CD14-positive monocyte (primary cell): ENCODE results near the gene PRR22. TPM values are rescaled to one million over a fixed set of nuclear protein-coding genes. Genes with fewer than 3 reads are reported as not detected.

Experiments used
- DNase-seq, 3 donors: peaks; one replicate each; pipeline ENCODE4 v3.0.0-alpha.2; 2011 to 2022
- H2AFZ ChIP-seq: 2 replicates; pipeline ENCODE4 v1.6.0; 2012; ENCODE audit warnings: mild to moderate bottlenecking, low read depth, low read length, inconsistent platforms; ENCODE audit not compliant: insufficient read depth, poor library complexity, severe bottlenecking
- H3K27ac ChIP-seq, 2 donors: 1 replicate in 1 of 2; 2 replicates in 1 of 2; pipeline ENCODE4 v1.5.1; 2012 to 2013; ENCODE audit warnings: low read length in 2 of 2, control low read depth in 1 of 2, inconsistent platforms in 1 of 2, low read depth in 1 of 2, mild to moderate bottlenecking in 1 of 2
- H3K27me3 ChIP-seq, 2 donors: one replicate each; pipeline versions ENCODE4 v1.6.0 to v1.6.1; 2011 to 2013; ENCODE audit warnings: low read length in 2 of 2; ENCODE audit not compliant: control insufficient read depth in 2 of 2, insufficient read depth in 2 of 2
- H3K36me3 ChIP-seq, 2 donors: replicated peaks in 1 of 2; 1 replicate in 1 of 2; 2 replicates in 1 of 2; pipeline versions ENCODE4 v1.5.1 to v1.6.1; 2012 to 2013; ENCODE audit warnings: low read length in 2 of 2, control low read depth in 1 of 2, inconsistent platforms in 1 of 2, mild to moderate bottlenecking in 1 of 2; ENCODE audit not compliant: insufficient read depth in 2 of 2, control insufficient read depth in 1 of 2
- H3K4me1 ChIP-seq, 2 donors: 1 replicate in 1 of 2; 2 replicates in 1 of 2; pipeline versions ENCODE4 v1.5.1 to v1.6.1; 2012 to 2013; ENCODE audit warnings: low read length in 2 of 2, control low read depth in 1 of 2, inconsistent platforms in 1 of 2, mild to moderate bottlenecking in 1 of 2, moderate library complexity in 1 of 2; ENCODE audit not compliant: insufficient read depth in 2 of 2, control insufficient read depth in 1 of 2
- H3K4me2 ChIP-seq: replicated peaks from 2 replicates; pipeline ENCODE3; 2012; ENCODE audit warnings: low read length, moderate library complexity, mild to moderate bottlenecking; ENCODE audit not compliant: poor library complexity, severe bottlenecking; ENCODE audit errors: extremely low read depth
- H3K4me3 ChIP-seq, 3 experiments: fragments of 200-600 bp in 1 of 3; sonication (generic) in 1 of 3; replicated peaks in 1 of 3; 1 replicate in 2 of 3; 2 replicates in 1 of 3; pipeline ENCODE4 v1.5.1; 2011 to 2013; ENCODE audit warnings: low read length in 3 of 3, mild to moderate bottlenecking in 3 of 3, control low read depth in 2 of 3, low read depth in 2 of 3, inconsistent platforms in 1 of 3, moderate library complexity in 1 of 3
- H3K79me2 ChIP-seq: 2 replicates; pipeline ENCODE4 v1.6.0; 2012; ENCODE audit warnings: mild to moderate bottlenecking, control low read depth, inconsistent platforms, low read length, moderate library complexity; ENCODE audit not compliant: insufficient read depth
- H3K9ac ChIP-seq: 2 replicates; pipeline ENCODE4 v1.6.0; 2017; ENCODE audit warnings: low read length, mild to moderate bottlenecking; ENCODE audit not compliant: insufficient read depth, poor library complexity, severe bottlenecking
- H3K9me3 ChIP-seq, 2 donors: replicated peaks in 1 of 2; 1 replicate in 1 of 2; 2 replicates in 1 of 2; pipeline versions ENCODE4 v1.5.1 to v1.6.1; 2012 to 2013; ENCODE audit warnings: low read length in 2 of 2, control low read depth in 1 of 2; ENCODE audit not compliant: control insufficient read depth in 1 of 2, insufficient read depth in 1 of 2
- H4K20me1 ChIP-seq: 2 replicates; pipeline ENCODE4 v1.6.0; 2012; ENCODE audit warnings: mild to moderate bottlenecking, low read length, control low read depth, moderate library complexity; ENCODE audit not compliant: insufficient read depth
- H3K27ac Mint-ChIP-seq, 7 donors: one replicate each; pipeline ENCODE4 v1.8.0; 2020; ENCODE audit warnings: mild to moderate bottlenecking in 7 of 7, mixed read lengths in 7 of 7, moderate library complexity in 6 of 7, inconsistent platforms in 2 of 7
- H3K27me3 Mint-ChIP-seq, 3 donors: one replicate each; pipeline ENCODE4 v1.8.0; 2021 to 2022; ENCODE audit warnings: low read depth in 3 of 3, mild to moderate bottlenecking in 3 of 3, mixed read lengths in 3 of 3, moderate library complexity in 3 of 3, inconsistent platforms in 1 of 3
- H3K36me3 Mint-ChIP-seq, 2 donors: one replicate each; pipeline ENCODE4 v1.8.0; 2020; ENCODE audit warnings: mixed read lengths in 2 of 2, inconsistent platforms in 1 of 2, mild to moderate bottlenecking in 1 of 2
- H3K4me1 Mint-ChIP-seq: one replicate; pipeline ENCODE4 v1.8.0; 2020; ENCODE audit warnings: mild to moderate bottlenecking, mixed read lengths
- H3K4me3 Mint-ChIP-seq, 2 donors: one replicate each; pipeline ENCODE4 v1.8.0; 2020; ENCODE audit warnings: mild to moderate bottlenecking in 2 of 2, mixed read lengths in 2 of 2, moderate library complexity in 1 of 2
- H3K9me3 Mint-ChIP-seq, 7 donors: one replicate each; pipeline ENCODE4 v1.8.0; 2020 to 2022; ENCODE audit warnings: mixed read lengths in 7 of 7, mild to moderate bottlenecking in 6 of 7, moderate library complexity in 6 of 7, inconsistent platforms in 2 of 7
- WGBS: methylation state at CpG from one replicate; pipeline ENCODE4 v1.1.5; 2013; ENCODE audit warnings: missing lambda C conversion rate; ENCODE audit not compliant: insufficient coverage; 5-methylcytosine and 5-hydroxymethylcytosine counted together
- intact Hi-C, 2 donors: fragments of 100-400 bp; cut with micrococcal nuclease; formaldehyde crosslinking; loops; one replicate each; pipeline versions ENCODE4 v1.15.0 to v1.15.1; 2023
- polyA plus RNA-seq, 3 donors: library from polyadenylated mRNA; depleted of rRNA in 1 of 3; unstranded in 2 of 3; stranded (reverse) in 1 of 3; fragments of 300-500 nt in 2 of 3; fragments of >200 nt in 1 of 3; fragmentation: Illumina TruSeq in 2 of 3; gene quantifications; 1 replicate in 2 of 3; 2 replicates in 1 of 3; pipeline ENCODE4 v1.2.3, GENCODE V29; 2012 to 2021
- TF ChIP-seq, protein P1 (sequence below): fragments of 200-600 bp; IDR thresholded peaks from one replicate; pipeline ENCODE4 v1.8.0; 2022; ENCODE audit warnings: antibody characterized with exemption, mild to moderate bottlenecking

PRR22 gene
- polyA plus RNA-seq, 3 donors: 0.15 to 1.6 TPM; not detected in 1

GRCh38 chr19:5803441-5803751 lies 18.9 kb upstream of the PRR22 start:
- peak overlapping the region in 2 of 3 experiments; percentile 27 to 67 for H3K4me3 ChIP-seq

GRCh38 chr19:5801796-5802619 lies 17.5 kb upstream of the PRR22 start:
- H3K9ac ChIP-seq: no peak overlapping the region
- DNase-seq: no peak
- H3K79me2 ChIP-seq: no peaks in the 10 kb centered on the region
- no peak overlapping the region for H3K4me2 ChIP-seq
- H3K27ac Mint-ChIP-seq: peak overlapping the region in 2 of 7 donors; percentile 15 to 42
- H3K36me3 Mint-ChIP-seq: peaks cover 2 to 6% of the 10 kb centered on the region in 2 donors
- H4K20me1 ChIP-seq: no peaks in the 10 kb centered on the region
- H3K4me1 Mint-ChIP-seq: peaks cover 21% of the 10 kb centered on the region
- no peak overlapping the region for H3K4me3 ChIP-seq
- H3K27ac ChIP-seq: no peak overlapping the region
- H3K4me3 Mint-ChIP-seq: peak overlapping the region in 1 of 2 donors; percentile 86
- peak overlapping the region; percentile 21 for H2AFZ ChIP-seq
- peaks cover 10 to 53% of the 10 kb centered on the region in 2 donors for H3K27me3 ChIP-seq
- H3K27me3 Mint-ChIP-seq: peaks cover 65 to 85% (median 80%) of the 10 kb centered on the region in 3 donors
- 14% methylated on average over 25 of the region's 33 CpGs for WGBS
- TF ChIP-seq, protein P1, sequence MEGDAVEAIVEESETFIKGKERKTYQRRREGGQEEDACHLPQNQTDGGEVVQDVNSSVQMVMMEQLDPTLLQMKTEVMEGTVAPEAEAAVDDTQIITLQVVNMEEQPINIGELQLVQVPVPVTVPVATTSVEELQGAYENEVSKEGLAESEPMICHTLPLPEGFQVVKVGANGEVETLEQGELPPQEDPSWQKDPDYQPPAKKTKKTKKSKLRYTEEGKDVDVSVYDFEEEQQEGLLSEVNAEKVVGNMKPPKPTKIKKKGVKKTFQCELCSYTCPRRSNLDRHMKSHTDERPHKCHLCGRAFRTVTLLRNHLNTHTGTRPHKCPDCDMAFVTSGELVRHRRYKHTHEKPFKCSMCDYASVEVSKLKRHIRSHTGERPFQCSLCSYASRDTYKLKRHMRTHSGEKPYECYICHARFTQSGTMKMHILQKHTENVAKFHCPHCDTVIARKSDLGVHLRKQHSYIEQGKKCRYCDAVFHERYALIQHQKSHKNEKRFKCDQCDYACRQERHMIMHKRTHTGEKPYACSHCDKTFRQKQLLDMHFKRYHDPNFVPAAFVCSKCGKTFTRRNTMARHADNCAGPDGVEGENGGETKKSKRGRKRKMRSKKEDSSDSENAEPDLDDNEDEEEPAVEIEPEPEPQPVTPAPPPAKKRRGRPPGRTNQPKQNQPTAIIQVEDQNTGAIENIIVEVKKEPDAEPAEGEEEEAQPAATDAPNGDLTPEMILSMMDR: no peak
- no peaks in the 10 kb centered on the region for H3K36me3 ChIP-seq
- peaks cover 15 to 16% of the 10 kb centered on the region in 2 donors for H3K4me1 ChIP-seq
- peaks cover 0 to 24% (median 12%) of the 10 kb centered on the region in 7 donors for H3K9me3 Mint-ChIP-seq
- peaks cover 10 to 16% of the 10 kb centered on the region in 2 donors for H3K9me3 ChIP-seq
- intact Hi-C loops: loop anchor here (5.0 to 10.0 kb wide), 2 partner anchors 220 to 223 kb away; no protein-coding TSS in a partner anchor

More at GRCh38 chr19:5803441-5803751, 18.9 kb upstream of the PRR22 start:
- peak overlapping the region; percentile 74 for H2AFZ ChIP-seq
- TF ChIP-seq, protein P1: no peak
- peaks cover 0 to 25% (median 13%) of the 10 kb centered on the region in 7 donors for H3K9me3 Mint-ChIP-seq
- no peaks in the 10 kb centered on the region for H3K36me3 ChIP-seq
- H3K4me1 Mint-ChIP-seq: peaks cover 21% of the 10 kb centered on the region
- peaks cover 69 to 87% (median 79%) of the 10 kb centered on the region in 3 donors for H3K27me3 Mint-ChIP-seq
- no peak overlapping the region for H3K9ac ChIP-seq
- 17% methylated on average over 8 of the region's 8 CpGs for WGBS
- H3K36me3 Mint-ChIP-seq: peaks cover 2 to 6% of the 10 kb centered on the region in 2 donors
- no peaks in the 10 kb centered on the region for H3K79me2 ChIP-seq
- H3K9me3 ChIP-seq: peaks cover 10 to 17% of the 10 kb centered on the region in 2 donors
- peaks cover 15 to 16% of the 10 kb centered on the region in 2 donors for H3K4me1 ChIP-seq
- no peak overlapping the region for H3K27ac ChIP-seq
- peak overlapping the region; percentile 77 for H3K4me2 ChIP-seq
- intact Hi-C loops: loop anchor here (5.0 to 10.0 kb wide), 2 partner anchors 219 to 221 kb away; no protein-coding TSS in a partner anchor
- H3K27ac Mint-ChIP-seq: no peak overlapping the region
- no peak for DNase-seq
- peak overlapping the region; percentile 43 to 86 for H3K4me3 Mint-ChIP-seq
- H3K27me3 ChIP-seq: peaks cover 10 to 55% of the 10 kb centered on the region in 2 donors
- no peaks in the 10 kb centered on the region for H4K20me1 ChIP-seq
